Uterus (tissue), 4 donors: ENCODE results near the gene PUSL1. TPM values are rescaled to one million over a fixed set of nuclear protein-coding genes. Genes with fewer than 3 reads are reported as not detected.

Source experiments
- DNase-seq, 2 donors: peaks; one replicate each; pipeline ENCODE4 v3.0.0-alpha.2; 2019 to 2020
- H3K27ac ChIP-seq, 2 donors: fragments of 200-600 bp; sonication (generic); 1 replicate in 1 of 2; 2 replicates in 1 of 2; pipeline ENCODE4 v1.5.1; 2016 to 2018
- H3K27me3 ChIP-seq, 2 donors: fragments of 200-600 bp; sonication (generic); one replicate each; pipeline ENCODE4 v1.5.1; 2018 to 2019; ENCODE audit warnings: control low read depth in 1 of 2
- H3K36me3 ChIP-seq, 2 donors: fragments of 200-600 bp; sonication (generic); one replicate each; pipeline ENCODE4 v1.5.1; 2019; ENCODE audit warnings: control low read depth in 1 of 2
- H3K4me1 ChIP-seq, 2 donors: fragments of 200-600 bp; sonication (generic); one replicate each; pipeline ENCODE4 v1.5.1; 2018 to 2019; ENCODE audit warnings: control low read depth in 1 of 2
- H3K4me3 ChIP-seq, 2 donors: fragments of 200-600 bp; sonication (generic); 1 replicate in 1 of 2; 2 replicates in 1 of 2; pipeline ENCODE4 v1.5.1; 2018 to 2019; ENCODE audit warnings: mild to moderate bottlenecking in 1 of 2
- H3K9me3 ChIP-seq, 2 donors: fragments of 200-600 bp; sonication (generic); one replicate each; pipeline ENCODE4 v1.5.1; 2019; ENCODE audit warnings: control low read depth in 1 of 2
- CTCF ChIP-seq, 4 experiments: fragments of 200-600 bp in 2 of 4; fragments of 450-650 bp in 2 of 4; sonication (generic) in 2 of 4; IDR thresholded peaks; one replicate each; pipeline ENCODE4 v1.5.1; 2016 to 2019; ENCODE audit warnings: antibody characterized with exemption in 4 of 4, mild to moderate bottlenecking in 2 of 4, moderate library complexity in 1 of 4
- POLR2A ChIP-seq, 2 donors: fragments of 450-650 bp; IDR thresholded peaks; one replicate each; pipeline ENCODE4 v1.6.1; 2016; ENCODE audit warnings: antibody characterized with exemption in 2 of 2, mild to moderate bottlenecking in 1 of 2, moderate library complexity in 1 of 2
- intact Hi-C: fragments of 100-400 bp; cut with DNase I; formaldehyde crosslinking; loops from one replicate; pipeline ENCODE4 v1.15.1; 2023; ENCODE audit warnings: low total_unique reads
- total RNA-seq, 4 donors: library from RNA; depleted of rRNA in 3 of 4; stranded (reverse); fragments of >200 nt in 3 of 4; gene quantifications; one replicate each; pipeline versions ENCODE4 v1.1.0 to v1.2.4, GENCODE V29; 2014 to 2023
- donor health status: DM: yes; HTN: yes; CAD: no.

PUSL1 gene
- total RNA-seq, 4 donors from 2014 or later: 14.7 to 34.1 (median 24.3) TPM

GRCh38 chr1:1273512-1274298 lies 34.7 kb upstream of the PUSL1 start, which contains the start of gene UBE2J2:
TSS of gene UBE2J2 (minus strand) at chr1:1273854. CDS start at chr1:1267992, 5,862 bp downstream.
- no peaks in the 10 kb centered on the region for H3K36me3 ChIP-seq
- no peaks in the 10 kb centered on the region for H3K9me3 ChIP-seq
- DNase-seq: peak; percentile 91 to 95
- TF ChIP-seq POLR2A (IDR thresholded peaks at IDR 0.05): peak in 1 of 2 donors; percentile 78
- TF ChIP-seq CTCF (IDR thresholded peaks at IDR 0.05): peak in 3 of 4 experiments; percentile 8 to 28 (median 20)
- peaks cover 12 to 22% of the 10 kb centered on the region in 2 donors for H3K4me1 ChIP-seq
- H3K27me3 ChIP-seq: no peaks in the 10 kb centered on the region
- H3K27ac ChIP-seq: peak within 1 kb of the TSS; percentile 84 to 92
- peak within 1 kb of the TSS; percentile 93 to 94 for H3K4me3 ChIP-seq
- intact Hi-C loops: no loop called here

- H3K4me3 ChIP-seq: peak overlapping the region; percentile 93 to 94
- H3K36me3 ChIP-seq: no peaks in the 10 kb centered on the region
- intact Hi-C loops: no loop called here
- TF ChIP-seq POLR2A (IDR thresholded peaks at IDR 0.05): no peak
- TF ChIP-seq CTCF (IDR thresholded peaks at IDR 0.05): no peak
- H3K27ac ChIP-seq: peak overlapping the region; percentile 84 to 92
- H3K9me3 ChIP-seq: no peaks in the 10 kb centered on the region
- H3K4me1 ChIP-seq: peaks cover 12 to 22% of the 10 kb centered on the region in 2 donors
- no peak for DNase-seq
- no peaks in the 10 kb centered on the region for H3K27me3 ChIP-seq
Measured at GRCh38 chr1:1274299-1274930, 34.0 kb upstream of the PUSL1 start.

GRCh38 chr1:1274931-1275431 lies 33.4 kb upstream of the PUSL1 start:
- Histone ChIP-seq H3K36me3 (no peaks in the 10 kb centered on the region), H3K4me3 (no peak overlapping the region), H3K27me3 (no peaks in the 10 kb centered on the region), H3K9me3 (no peaks in the 10 kb centered on the region), H3K4me1 (peaks cover 12 to 22% of the 10 kb centered on the region in 2 donors), H3K27ac (no peak overlapping the region)
- intact Hi-C loops: no loop called here
- TF ChIP-seq POLR2A (IDR thresholded peaks at IDR 0.05) (no peak), CTCF (IDR thresholded peaks at IDR 0.05) (no peak)
- DNase-seq: no peak

GRCh38 chr1:1275836-1276235 lies 32.6 kb upstream of the PUSL1 start:
- no peaks in the 10 kb centered on the region for H3K9me3 ChIP-seq
- TF ChIP-seq CTCF (IDR thresholded peaks at IDR 0.05) (no peak), POLR2A (IDR thresholded peaks at IDR 0.05) (no peak)
- DNase-seq: no peak
- H3K36me3 ChIP-seq: no peaks in the 10 kb centered on the region
- intact Hi-C loops: no loop called here
- H3K27me3 ChIP-seq: no peaks in the 10 kb centered on the region
- H3K4me3 ChIP-seq: no peak overlapping the region
- no peak overlapping the region for H3K27ac ChIP-seq
- peaks cover 6 to 19% of the 10 kb centered on the region in 2 donors for H3K4me1 ChIP-seq

- Histone ChIP-seq H3K27ac (no peak overlapping the region), H3K4me1 (peaks cover 0 to 5% of the 10 kb centered on the region in 2 donors), H3K36me3 (no peaks in the 10 kb centered on the region), H3K4me3 (no peak overlapping the region), H3K27me3 (no peaks in the 10 kb centered on the region), H3K9me3 (no peaks in the 10 kb centered on the region)
- no peak for DNase-seq
- intact Hi-C loops: no loop called here
- TF ChIP-seq CTCF (IDR thresholded peaks at IDR 0.05): no peak
- TF ChIP-seq POLR2A (IDR thresholded peaks at IDR 0.05): no peak
Measured at GRCh38 chr1:1278620-1279019, 29.8 kb upstream of the PUSL1 start.
